ENCODE measurements around the gene SATB2.

Gene SATB2

GRCh38 chr2:199228887-199229819 is 228.6 kb downstream of the SATB2 start:
- DNase-seq = no peak

- no peak for DNase-seq
Observed at GRCh38 chr2:199223791-199224190, 233.9 kb downstream of the SATB2 start.

GRCh38 chr2:199220920-199221319 is 236.8 kb downstream of the SATB2 start:
- no peak for DNase-seq

GRCh38 chr2:199219551-199219950 is 238.2 kb downstream of the SATB2 start:
- DNase-seq = no peak

All from effector CD4-positive, alpha-beta T cell (primary cell).